K562 (cell line): ENCODE results near the gene SCAMP3. TPM values are rescaled to one million over a fixed set of nuclear protein-coding genes. Genes with fewer than 3 reads are reported as not detected.
A peak's percentile ranks its signal among the peaks of the same experiment; 100 is the strongest.

Experiments used
- ARNT ChIP-seq, 2 experiments: fragments of 450-650 bp; IDR thresholded peaks; 2 replicates each; pipeline ENCODE4 v1.6.1; 2016; ENCODE audit warnings: mild to moderate bottlenecking in 1 of 2
- BRD9 ChIP-seq: fragments of 450-650 bp; IDR thresholded peaks from 2 replicates; pipeline ENCODE4 v1.6.1; 2018; ENCODE audit warnings: low read depth; ENCODE audit not compliant: partially characterized antibody
- CBFA2T3 ChIP-seq: fragments of 450-650 bp; IDR thresholded peaks from 2 replicates; pipeline ENCODE4 v1.6.1; 2017
- CBX1 ChIP-seq: sonication (generic); IDR thresholded peaks from 2 replicates; pipeline ENCODE4 v1.6.1; 2016; ENCODE audit warnings: antibody characterized with exemption, low read depth, mild to moderate bottlenecking
- CREM ChIP-seq: IDR thresholded peaks from 2 replicates; pipeline ENCODE4 v1.6.1; 2014; ENCODE audit warnings: antibody characterized with exemption, low read depth
- IFI16 ChIP-seq: fragments of 250-450 bp; sonication (Bioruptor Pico); IDR thresholded peaks from 2 replicates; pipeline ENCODE4 v2.1.2; 2022; ENCODE audit warnings: mild to moderate bottlenecking, inconsistent platforms
- KAT7 ChIP-seq: sonication (generic); formaldehyde crosslinking; IDR thresholded peaks from 2 replicates; pipeline ENCODE4 v1.8.0; 2022; ENCODE audit warnings: missing genetic modification reagents, mild to moderate bottlenecking, borderline replicate concordance
- KDM5B ChIP-seq: fragments of 200-600 bp; sonication (generic); IDR thresholded peaks from 2 replicates; pipeline ENCODE4 v1.6.1; 2012; ENCODE audit warnings: low read depth, mild to moderate bottlenecking, moderate library complexity, low read length, control low read depth, inconsistent platforms; ENCODE audit not compliant: insufficient replicate concordance
- KLF16 ChIP-seq: IDR thresholded peaks from 2 replicates; pipeline ENCODE4 v1.6.1; 2016; ENCODE audit warnings: antibody characterized with exemption
- LCOR ChIP-seq: sonication (generic); formaldehyde crosslinking; IDR thresholded peaks from 2 replicates; pipeline ENCODE4 v1.8.0; 2022; ENCODE audit warnings: mild to moderate bottlenecking, missing genetic modification reagents
- MLX ChIP-seq, 2 experiments: fragments of 450-650 bp in 1 of 2; sonication (generic) in 1 of 2; formaldehyde crosslinking; conservative IDR thresholded peaks; 2 replicates each; pipeline versions ENCODE4 v1.4.0 to v1.8.1; 2020 to 2022; ENCODE audit warnings: mild to moderate bottlenecking in 1 of 2, missing genetic modification reagents in 1 of 2
- NR2C1 ChIP-seq, 2 experiments: fragments of 450-650 bp; IDR thresholded peaks; 2 replicates each; pipeline ENCODE4 v1.6.1; 2017; ENCODE audit warnings: mild to moderate bottlenecking in 2 of 2, antibody characterized with exemption in 1 of 2, inconsistent platforms in 1 of 2, missing compliant biosample characterization in 1 of 2, missing genetic modification characterization in 1 of 2
- NR4A1 ChIP-seq, 2 experiments: fragments of 250-450 bp in 1 of 2; fragments of 450-650 bp in 1 of 2; sonication (Bioruptor Pico) in 1 of 2; IDR thresholded peaks; 2 replicates each; pipeline versions ENCODE4 v1.4.0 to v1.6.1; 2016 to 2020; ENCODE audit warnings: mild to moderate bottlenecking in 2 of 2, missing compliant biosample characterization in 1 of 2, missing genetic modification characterization in 1 of 2, moderate library complexity in 1 of 2
- PHF8 ChIP-seq: fragments of 200-600 bp; sonication (generic); IDR thresholded peaks from 2 replicates; pipeline ENCODE4 v1.6.1; 2012; ENCODE audit warnings: mixed run types, mild to moderate bottlenecking, inconsistent platforms, low read length, moderate library complexity, borderline replicate concordance
- RCOR1 ChIP-seq, 2 experiments: IDR thresholded peaks; 2 replicates each; pipeline ENCODE4 v1.6.1; 2012; ENCODE audit warnings: low read depth in 2 of 2, low read length in 2 of 2, borderline replicate concordance in 1 of 2, improper control_type of control experiment in 1 of 2
- SMARCB1 ChIP-seq: IDR thresholded peaks from 2 replicates; pipeline ENCODE4 v1.6.1; 2011; ENCODE audit warnings: improper control_type of control experiment, low read depth; ENCODE audit not compliant: insufficient read length
- SRSF9 ChIP-seq: fragments of 200-400 bp; formaldehyde crosslinking; IDR thresholded peaks from 2 replicates; pipeline ENCODE4 v1.6.1; 2017; ENCODE audit warnings: low read depth, low read length, borderline replicate concordance
- TAF9B ChIP-seq: fragments of 450-650 bp; IDR thresholded peaks from 2 replicates; pipeline ENCODE4 v1.6.1; 2018; ENCODE audit warnings: mild to moderate bottlenecking; ENCODE audit not compliant: partially characterized antibody
- TAL1 ChIP-seq: fragments of 450-650 bp; IDR thresholded peaks from 2 replicates; pipeline ENCODE4 v1.6.1; 2016; ENCODE audit warnings: mild to moderate bottlenecking
- TRIM24 ChIP-seq, 2 experiments: fragments of 450-650 bp; IDR thresholded peaks; 2 replicates each; pipeline ENCODE4 v1.6.1; 2016
- VEZF1 ChIP-seq: fragments of 200-800 bp; sonication (Bioruptor generic); IDR thresholded peaks from 2 replicates; pipeline ENCODE4 v1.6.1; 2017; ENCODE audit warnings: missing genetic modification characterization, missing compliant biosample characterization
- polyA plus RNA-seq, 8 experiments: library from polyadenylated mRNA; depleted of rRNA in 4 of 8; stranded (reverse) in 5 of 8; unstranded in 3 of 8; fragments of >200 nt; fragmentation: Nextera tagmentation in 2 of 8; fragmentation: Illumina TruSeq in 1 of 8; extraction: Ambion mirVana in 2 of 8; extraction: Trizol in 1 of 8; gene quantifications; 2 replicates each; pipeline versions ENCODE4 v1.2.1 to v1.2.3, GENCODE V29; 2011 to 2014; ENCODE audit warnings: inconsistent platforms in 1 of 8, missing spikeins in 1 of 8
- total RNA-seq, 7 experiments: library from RNA; depleted of rRNA in 6 of 7; stranded (reverse); fragments of >200 nt in 6 of 7; fragmentation: Illumina TruSeq in 2 of 7; extraction: Trizol in 2 of 7; gene quantifications; 2 replicates each; pipeline versions ENCODE4 v1.2.1 to v1.2.3, GENCODE V29; 2011 to 2021; ENCODE audit warnings: low replicate concordance in 1 of 7
- TF ChIP-seq, protein P1 (sequence below), 2 experiments: fragments of 450-650 bp; IDR thresholded peaks; 2 replicates each; pipeline ENCODE4 v1.6.1; 2016

The SCAMP3 gene
- total and polyA plus RNA-seq, 9 of the 15 experiments (the other 6 are each of a cell fraction or from before 2014, with no cell fraction given): 14.2 to 131 (median 86.1) TPM

DNA sequence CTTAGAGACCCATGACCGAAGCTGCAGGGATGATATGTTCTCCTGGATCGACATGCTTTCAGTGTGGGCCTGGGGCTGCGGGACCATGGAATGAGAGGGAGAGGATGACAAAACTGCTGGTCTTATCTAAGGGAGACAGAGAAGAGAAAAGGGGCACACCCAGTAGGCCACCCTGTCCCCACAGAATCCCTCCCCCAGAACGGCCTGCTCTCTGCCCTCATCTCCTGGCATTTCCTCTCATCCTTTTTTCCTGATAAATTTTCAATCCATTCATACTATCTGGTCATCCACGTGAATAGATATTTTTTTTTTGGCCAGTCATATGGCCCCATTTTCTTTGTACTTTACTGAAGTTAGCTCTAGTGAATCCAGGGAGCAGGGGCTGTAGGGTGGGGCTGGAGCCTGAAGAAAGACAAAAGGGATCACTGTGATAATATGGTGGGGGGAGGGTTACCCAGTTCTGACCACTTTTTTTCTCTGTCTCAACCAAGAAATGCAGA is 39.2 kb upstream of the SCAMP3 start, which contains the start of gene PKLR (continued):
- TF ChIP-seq BRD9 (peak; percentile 39), CREM (0 out of 2 replicates have a peak, but pooled peaks have one; percentile 15), KLF16 (peak; percentile 23; the same call in 1 of the 2 replicates), TRIM24 (IDR thresholded peaks at IDR 0.05) (peak in 1 of 2 experiments; percentile 10; a peak in 1 of 4 replicates), CBFA2T3 (peak; percentile 82), ARNT (IDR thresholded peaks at IDR 0.05) (0 out of 4 replicates have a peak, but pooled peaks of 1 of the 2 experiments have one; percentile 6), TAF9B (peak; percentile 46), PHF8 (peak; percentile 24; the same call in 1 of the 2 replicates), NR2C1 (IDR thresholded peaks at IDR 0.05) (no peak), NR2C1 (tag; IDR thresholded peaks at IDR 0.05) (0 out of 2 replicates have a peak, but pooled peaks have one; percentile 9), SRSF9 (no peak), RCOR1 (IDR thresholded peaks at IDR 0.05; ENCODE audit: borderline replicate concordance in 1 of 2, low read depth in 2 of 2, low read length in 2 of 2) (peak in 1 of 2 experiments; percentile 41; a peak in 1 of 4 replicates), SMARCB1 (peak; percentile 84), VEZF1 (peak; percentile 42; the same call in 1 of the 2 replicates), IFI16 (CRISPR knock-in tag) (no peak), KAT7 (peak; percentile 63; the same call in 1 of the 2 replicates), MLX (CRISPR knock-in tag; conservative IDR thresholded peaks at IDR 0.05) (no peak), LCOR (CRISPR knock-in tag) (0 out of 2 replicates have a peak, but pooled peaks have one; percentile 67), CBX1 (no peak), KDM5B (peak; percentile 11), NR4A1 (CRISPR knock-in tag; IDR thresholded peaks at IDR 0.05) (no peak), NR4A1 (tag; IDR thresholded peaks at IDR 0.05) (no peak), TAL1 (peak; percentile 74)
- TF ChIP-seq, protein P1, sequence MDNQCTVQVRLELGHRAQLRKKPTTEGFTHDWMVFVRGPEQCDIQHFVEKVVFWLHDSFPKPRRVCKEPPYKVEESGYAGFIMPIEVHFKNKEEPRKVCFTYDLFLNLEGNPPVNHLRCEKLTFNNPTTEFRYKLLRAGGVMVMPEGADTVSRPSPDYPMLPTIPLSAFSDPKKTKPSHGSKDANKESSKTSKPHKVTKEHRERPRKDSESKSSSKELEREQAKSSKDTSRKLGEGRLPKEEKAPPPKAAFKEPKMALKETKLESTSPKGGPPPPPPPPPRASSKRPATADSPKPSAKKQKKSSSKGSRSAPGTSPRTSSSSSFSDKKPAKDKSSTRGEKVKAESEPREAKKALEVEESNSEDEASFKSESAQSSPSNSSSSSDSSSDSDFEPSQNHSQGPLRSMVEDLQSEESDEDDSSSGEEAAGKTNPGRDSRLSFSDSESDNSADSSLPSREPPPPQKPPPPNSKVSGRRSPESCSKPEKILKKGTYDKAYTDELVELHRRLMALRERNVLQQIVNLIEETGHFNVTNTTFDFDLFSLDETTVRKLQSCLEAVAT (IDR thresholded peaks at IDR 0.05): no peak
